ENCODE measurements around the gene PP2D1. TPM values are rescaled to one million over a fixed set of nuclear protein-coding genes. Genes with fewer than 3 reads are reported as not detected.

The PP2D1 gene
- total RNA-seq, 1 experiment from 2014 or later, result not detected

GRCh38 chr3:19950316-19950715, 61.7 kb downstream of the PP2D1 start:
- no peak overlapping the region for H3K27ac ChIP-seq (ENCODE audit: low read length)
- peak overlapping the region; percentile 92; the same call in 1 of the 2 replicates for H3K4me2 ChIP-seq (ENCODE audit: low read length)
- H3K4me3 ChIP-seq (ENCODE audit: low read length), result peak overlapping the region; percentile 87; the same call in 1 of the 2 replicates
- TF ChIP-seq EZH2phosphoT487 (IDR thresholded peaks at IDR 0.05; ENCODE audit: borderline replicate concordance, low read length) (no peak), CTCF (conservative IDR thresholded peaks at IDR 0.05; ENCODE audit: low read depth, low read length) (no peak), EZH2 (IDR thresholded peaks at IDR 0.05; ENCODE audit: low read length, unreplicated experiment) (no peak)
- H2AFZ ChIP-seq (ENCODE audit: low read length), result no peak overlapping the region
- ATAC-seq, result no peak
- H3K36me3 ChIP-seq (ENCODE audit: low read depth, low read length), result peaks cover 23% of the 10 kb centered on the region
- H3K9me2 ChIP-seq (replicated peaks; ENCODE audit: low read length), result no peaks in the 10 kb centered on the region
- CTCF ChIA-PET, result no interaction called here
- H3K9ac ChIP-seq (ENCODE audit: low read length), result no peak overlapping the region
- peaks cover 35% of the 10 kb centered on the region for H4K20me1 ChIP-seq (ENCODE audit: low read length)
- H3K9me3 ChIP-seq (ENCODE audit: low read length), result no peaks in the 10 kb centered on the region
- POLR2A ChIA-PET (ENCODE audit: unreplicated experiment), result no interaction called here
- intact Hi-C loops (cut with micrococcal nuclease), result no loop called here
- H3F3A ChIP-seq (ENCODE audit: low read length, unreplicated experiment), result no peaks in the 10 kb centered on the region
- DNase-seq, result no peak
- H3K4me1 ChIP-seq (ENCODE audit: insufficient read depth, low read length), result peaks cover 25% of the 10 kb centered on the region
- BruUV-seq (replicated peaks), result no TSS peak
- H3K27me3 ChIP-seq (ENCODE audit: low read length), result no peaks in the 10 kb centered on the region
- H3K79me2 ChIP-seq (ENCODE audit: low read length), result peaks cover 81% of the 10 kb centered on the region

GRCh38 chr3:19948226-19948591, 63.9 kb downstream of the PP2D1 start:
- peaks cover 60% of the 10 kb centered on the region for H3K79me2 ChIP-seq (ENCODE audit: low read length)
- H3K27me3 ChIP-seq (ENCODE audit: low read length), result no peaks in the 10 kb centered on the region
- ATAC-seq (no peak), DNase-seq (no peak)
- H3F3A ChIP-seq (ENCODE audit: low read length, unreplicated experiment), result no peaks in the 10 kb centered on the region
- H3K9me2 ChIP-seq (replicated peaks; ENCODE audit: low read length), result no peaks in the 10 kb centered on the region
- intact Hi-C loops (cut with micrococcal nuclease), result no loop called here
- no peaks in the 10 kb centered on the region for H3K9me3 ChIP-seq (ENCODE audit: low read length)
- peaks cover 35% of the 10 kb centered on the region for H4K20me1 ChIP-seq (ENCODE audit: low read length)
- ChIA-PET POLR2A (ENCODE audit: unreplicated experiment) (no interaction called here), CTCF (no interaction called here)
- no peak overlapping the region for H2AFZ ChIP-seq (ENCODE audit: low read length)
- peak overlapping the region; percentile 90 for H3K9ac ChIP-seq (ENCODE audit: low read length)
- peak overlapping the region; percentile 92 for H3K4me2 ChIP-seq (ENCODE audit: low read length)
- TF ChIP-seq EZH2 (IDR thresholded peaks at IDR 0.05; ENCODE audit: low read length, unreplicated experiment), result no peak
- no peak for TF ChIP-seq CTCF (conservative IDR thresholded peaks at IDR 0.05; ENCODE audit: low read depth, low read length)
- TF ChIP-seq EZH2phosphoT487 (IDR thresholded peaks at IDR 0.05; ENCODE audit: borderline replicate concordance, low read length), result no peak
- no TSS peak for BruUV-seq (replicated peaks)
- peak overlapping the region; percentile 87 for H3K27ac ChIP-seq (ENCODE audit: low read length)
- H3K4me3 ChIP-seq (ENCODE audit: low read length), result peak overlapping the region; percentile 87
- H3K4me1 ChIP-seq (ENCODE audit: insufficient read depth, low read length), result peaks cover 38% of the 10 kb centered on the region
- peaks cover 7% of the 10 kb centered on the region for H3K36me3 ChIP-seq (ENCODE audit: low read depth, low read length)

- H3F3A ChIP-seq (ENCODE audit: low read length, unreplicated experiment), result no peaks in the 10 kb centered on the region
- H3K27ac ChIP-seq (ENCODE audit: low read length), result peak overlapping the region; percentile 87
- no peaks in the 10 kb centered on the region for H3K27me3 ChIP-seq (ENCODE audit: low read length)
- H3K4me1 ChIP-seq (ENCODE audit: insufficient read depth, low read length), result peaks cover 38% of the 10 kb centered on the region
- H2AFZ ChIP-seq (ENCODE audit: low read length), result peak overlapping the region; percentile 70
- peak overlapping the region; percentile 90 for H3K9ac ChIP-seq (ENCODE audit: low read length)
- DNase-seq, result peak; percentile 53
- peak; percentile 39 for ATAC-seq
- no peaks in the 10 kb centered on the region for H3K9me3 ChIP-seq (ENCODE audit: low read length)
- TF ChIP-seq EZH2 (IDR thresholded peaks at IDR 0.05; ENCODE audit: low read length, unreplicated experiment) (no peak), CTCF (conservative IDR thresholded peaks at IDR 0.05; ENCODE audit: low read depth, low read length) (no peak), EZH2phosphoT487 (IDR thresholded peaks at IDR 0.05; ENCODE audit: borderline replicate concordance, low read length) (no peak)
- POLR2A ChIA-PET (ENCODE audit: unreplicated experiment), result no interaction called here
- peaks cover 7% of the 10 kb centered on the region for H3K36me3 ChIP-seq (ENCODE audit: low read depth, low read length)
- H3K79me2 ChIP-seq (ENCODE audit: low read length), result peaks cover 55% of the 10 kb centered on the region
- H3K9me2 ChIP-seq (replicated peaks; ENCODE audit: low read length), result no peaks in the 10 kb centered on the region
- intact Hi-C loops (cut with micrococcal nuclease), result loop anchor here (1.0 kb wide), 3 partner anchors 58 to 239 kb away; partner anchors contain the start of gene SGO1
- peaks cover 35% of the 10 kb centered on the region for H4K20me1 ChIP-seq (ENCODE audit: low read length)
- H3K4me2 ChIP-seq (ENCODE audit: low read length), result peak overlapping the region; percentile 92
- H3K4me3 ChIP-seq (ENCODE audit: low read length), result peak overlapping the region; percentile 87
- BruUV-seq (replicated peaks), result TSS peak; percentile 49
- CTCF ChIA-PET, result no interaction called here
Measured at GRCh38 chr3:19947549-19948225, 64.4 kb downstream of the PP2D1 start.

All from PC-3 (cell line).